Endothelial cell of umbilical vein (primary cell): Measurements from ENCODE around the gene TMEM135. TPM values are rescaled to one million over a fixed set of nuclear protein-coding genes. Genes with fewer than 3 reads are reported as not detected.

ENCODE experiments used
- BruUV-seq: library from RNA; stranded (reverse); fragments of 400-500 nt; replicated peaks from 2 replicates; lab custom pipeline; 2021; lab: Mats Ljungman, UMichigan
- CTCF ChIA-PET: fragments of 300-600, 350-600 bp; sonication (Branson Sonifier 250); formaldehyde crosslinking; loops from one replicate; lab custom pipeline; 2021; ENCODE audit warnings: antibody characterized with exemption, inconsistent platforms; lab: Charles Lee
- POLR2A ChIA-PET: fragments of 300-600, 350-600 bp; sonication (Branson Sonifier 250); formaldehyde crosslinking; loops from one replicate; lab custom pipeline; 2021; ENCODE audit warnings: antibody characterized with exemption, inconsistent platforms; lab: Charles Lee
- DNase-seq: peaks from one replicate; pipeline ENCODE4 v3.0.0-alpha.2; 2011; ENCODE audit warnings: low read depth, low spot score
- FAIRE-seq: peaks from 2 replicates; lab custom pipeline; 2011; peaks lifted over from hg19 to GRCh38; lab: Jason Lieb, UNC
- H2AFZ ChIP-seq: 2 replicates; pipeline ENCODE4 v1.6.0; 2012; ENCODE audit warnings: low read depth, low read length, control low read depth, inconsistent platforms
- H3K27ac ChIP-seq: 2 replicates; pipeline ENCODE4 v1.5.1; 2011; ENCODE audit warnings: low read depth, mild to moderate bottlenecking, control low read depth, low read length, moderate library complexity; ENCODE audit not compliant: insufficient read depth
- H3K27me3 ChIP-seq, 2 experiments: 2 replicates each; pipeline versions ENCODE4 v1.6.0 to v1.6.1; 2011; ENCODE audit warnings: low read length in 2 of 2, mixed read lengths in 1 of 2; ENCODE audit not compliant: control insufficient read depth in 2 of 2, insufficient read depth in 2 of 2
- H3K36me3 ChIP-seq, 2 experiments: 2 replicates in 1 of 2; 3 replicates in 1 of 2; pipeline ENCODE4 v1.5.1; 2011; ENCODE audit warnings: low read length in 2 of 2, mild to moderate bottlenecking in 1 of 2, moderate library complexity in 1 of 2; ENCODE audit not compliant: control insufficient read depth in 2 of 2, insufficient read depth in 2 of 2; ENCODE audit errors: extremely low read depth in 1 of 2
- H3K4me1 ChIP-seq: 3 replicates; pipeline ENCODE4 v1.5.1; 2011; ENCODE audit warnings: mild to moderate bottlenecking, low read length; ENCODE audit not compliant: control insufficient read depth, insufficient read depth; ENCODE audit errors: extremely low read depth
- H3K4me2 ChIP-seq: 2 replicates; pipeline ENCODE4 v1.6.1; 2011; ENCODE audit warnings: low read length, control low read depth, mixed read lengths; ENCODE audit not compliant: insufficient read depth
- H3K4me3 ChIP-seq, 3 experiments: fragments of 200-600 bp in 1 of 3; sonication (generic), shearing (Covaris generic) in 1 of 3; replicated peaks in 1 of 3; 2 replicates each; pipeline ENCODE4 v1.5.1; 2011 to 2016; ENCODE audit warnings: control low read depth in 3 of 3, low read length in 3 of 3, mild to moderate bottlenecking in 2 of 3, inconsistent platforms in 1 of 3, low read depth in 1 of 3, moderate library complexity in 1 of 3; ENCODE audit not compliant: insufficient read depth in 1 of 3
- H3K79me2 ChIP-seq: 2 replicates; pipeline ENCODE4 v1.6.0; 2012; ENCODE audit warnings: low read length, inconsistent platforms; ENCODE audit not compliant: control insufficient read depth, insufficient read depth
- H3K9ac ChIP-seq: replicated peaks from 2 replicates; pipeline ENCODE3; 2011; ENCODE audit warnings: low read length, control low read depth; ENCODE audit not compliant: insufficient read depth; ENCODE audit errors: extremely low read depth
- H3K9me1 ChIP-seq: replicated peaks from 3 replicates; pipeline ENCODE4 v1.6.0; 2011; ENCODE audit warnings: mild to moderate bottlenecking, low read length; ENCODE audit not compliant: control insufficient read depth, insufficient read depth; ENCODE audit errors: extremely low read depth
- H3K9me3 ChIP-seq: replicated peaks from 2 replicates; pipeline ENCODE4 v1.5.1; 2012; ENCODE audit warnings: low read length, inconsistent platforms; ENCODE audit not compliant: control insufficient read depth, insufficient read depth
- H4K20me1 ChIP-seq: replicated peaks from 2 replicates; pipeline ENCODE3; 2011; ENCODE audit warnings: mild to moderate bottlenecking, low read length; ENCODE audit not compliant: control insufficient read depth, insufficient read depth; ENCODE audit errors: extremely low read depth
- CTCF ChIP-seq, 2 donors: IDR thresholded peaks; 1 replicate in 1 of 2; 2 replicates in 1 of 2; pipeline ENCODE4 v1.5.1; 2011; ENCODE audit warnings: low read length in 2 of 2, mild to moderate bottlenecking in 2 of 2, moderate library complexity in 2 of 2, control low read depth in 1 of 2, inconsistent platforms in 1 of 2, low read depth in 1 of 2; ENCODE audit not compliant: insufficient read depth in 1 of 2; ENCODE audit errors: extremely low read depth in 1 of 2
- EZH2 ChIP-seq: IDR thresholded peaks from 2 replicates; pipeline ENCODE4 v1.6.1; 2012; ENCODE audit warnings: borderline replicate concordance, low read depth, mild to moderate bottlenecking, moderate library complexity, low read length, inconsistent platforms; ENCODE audit not compliant: severe bottlenecking
- FOS ChIP-seq: IDR thresholded peaks from 2 replicates; pipeline ENCODE4 v1.6.1; 2011; ENCODE audit warnings: mild to moderate bottlenecking, low read length, moderate library complexity, borderline replicate concordance; ENCODE audit not compliant: insufficient read depth
- GATA2 ChIP-seq: IDR thresholded peaks from 2 replicates; pipeline ENCODE4 v1.7.0; 2011; ENCODE audit warnings: low read depth, mild to moderate bottlenecking, moderate library complexity, mixed read lengths, low read length; ENCODE audit not compliant: insufficient read length, insufficient read depth
- JUN ChIP-seq: IDR thresholded peaks from 2 replicates; pipeline ENCODE4 v1.6.1; 2011; ENCODE audit warnings: borderline replicate concordance, low read depth; ENCODE audit not compliant: insufficient read length, insufficient read depth
- MAX ChIP-seq: IDR thresholded peaks from 2 replicates; pipeline ENCODE4 v1.6.1; 2011; ENCODE audit not compliant: insufficient read depth, insufficient read length
- MYC ChIP-seq: IDR thresholded peaks from one replicate; pipeline ENCODE4 v1.6.1; 2011; ENCODE audit warnings: mild to moderate bottlenecking, low read depth, low read length
- POLR2A ChIP-seq: IDR thresholded peaks from 2 replicates; pipeline ENCODE4 v1.6.1; 2012; ENCODE audit warnings: low read depth, mild to moderate bottlenecking, control low read depth, low read length
- POLR2AphosphoS5 ChIP-seq: IDR thresholded peaks from 2 replicates; pipeline ENCODE4 v1.6.1; 2012; ENCODE audit warnings: low read depth, mild to moderate bottlenecking, control low read depth, low read length, moderate library complexity; ENCODE audit not compliant: insufficient read depth
- dilution Hi-C: fragments of 300-500 bp; cut with MboI; formaldehyde crosslinking; loops from one replicate; pipeline ENCODE4 v1.15.0; 2019; ENCODE audit warnings: low sequenced_read_pairs; ENCODE audit not compliant: extremely low pct_ligation_motif_present
- intact Hi-C: fragments of 100-400 bp; cut with micrococcal nuclease; formaldehyde crosslinking; loops from one replicate; pipeline ENCODE4 v1.10.0; 2022
- polyA plus RNA-seq, 4 experiments: library from polyadenylated mRNA; depleted of rRNA in 3 of 4; stranded (reverse) in 3 of 4; unstranded in 1 of 4; fragments of >200 nt; gene quantifications; 2 replicates each; pipeline versions ENCODE4 v1.2.1 to v1.2.3, GENCODE V29; 2011 to 2012; ENCODE audit warnings: missing spikeins in 1 of 4
- total RNA-seq: library from RNA; stranded (reverse); gene quantifications from 2 replicates; pipeline ENCODE4 v1.2.3, GENCODE V29; 2021

Gene TMEM135
- total and polyA plus RNA-seq, 2 donors (not counting 3 experiments of a cell fraction or from before 2014, with no cell fraction given), result 12.3 to 33.2 TPM

GRCh38 chr11:87076874-87077429 lies 39.2 kb downstream of the TMEM135 start:
- H3K36me3 ChIP-seq, result peaks cover 0 to 3% of the 10 kb centered on the region in 2 experiments
- CTCF ChIA-PET, result no interaction called here
- no peak for FAIRE-seq
- TF ChIP-seq JUN (no peak), MYC (no peak), EZH2 (no peak), POLR2AphosphoS5 (no peak), POLR2A (no peak), FOS (no peak), MAX (no peak), GATA2 (no peak), CTCF (IDR thresholded peaks at IDR 0.05; ENCODE audit: extremely low read depth in 1 of 2, insufficient read depth in 1 of 2, low read depth in 1 of 2, low read length in 2 of 2) (no peak)
- H3K4me3 ChIP-seq, result no peak overlapping the region
- no peaks in the 10 kb centered on the region for H3K4me1 ChIP-seq
- intact Hi-C loops (no loop called here), dilution Hi-C loops (no loop called here)
- no peaks in the 10 kb centered on the region for H3K9me1 ChIP-seq
- no TSS peak for BruUV-seq
- POLR2A ChIA-PET, result no interaction called here
- DNase-seq, result no peak
- no peak overlapping the region for H2AFZ ChIP-seq
- no peaks in the 10 kb centered on the region for H3K79me2 ChIP-seq
- H4K20me1 ChIP-seq, result no peaks in the 10 kb centered on the region
- no peak overlapping the region for H3K27ac ChIP-seq
- no peaks in the 10 kb centered on the region for H3K9me3 ChIP-seq
- H3K9ac ChIP-seq, result no peak overlapping the region
- no peak overlapping the region for H3K4me2 ChIP-seq
- no peaks in the 10 kb centered on the region for H3K27me3 ChIP-seq
